Sigmoid colon (tissue), 4 donors: ENCODE measurements around the gene CCDC178.

Source experiments
- CTCF ChIP-seq, 4 experiments: fragments of 450-650 bp in 3 of 4; fragments of 200-600 bp in 1 of 4; IDR thresholded peaks; one replicate each; pipeline ENCODE4 v1.5.1; 2016 to 2019; ENCODE audit warnings: antibody characterized with exemption in 4 of 4, mild to moderate bottlenecking in 3 of 4, moderate library complexity in 2 of 4
- POLR2A ChIP-seq, 2 donors: fragments of 450-650 bp; IDR thresholded peaks; one replicate each; pipeline ENCODE4 v1.6.1; 2016; ENCODE audit warnings: antibody characterized with exemption in 2 of 2, mild to moderate bottlenecking in 2 of 2, moderate library complexity in 2 of 2
- POLR2AphosphoS5 ChIP-seq, 4 donors: sonication (generic); formaldehyde crosslinking; IDR thresholded peaks; one replicate each; pipeline ENCODE4 v1.6.1; 2017; ENCODE audit warnings: antibody characterized with exemption in 4 of 4

DNA sequence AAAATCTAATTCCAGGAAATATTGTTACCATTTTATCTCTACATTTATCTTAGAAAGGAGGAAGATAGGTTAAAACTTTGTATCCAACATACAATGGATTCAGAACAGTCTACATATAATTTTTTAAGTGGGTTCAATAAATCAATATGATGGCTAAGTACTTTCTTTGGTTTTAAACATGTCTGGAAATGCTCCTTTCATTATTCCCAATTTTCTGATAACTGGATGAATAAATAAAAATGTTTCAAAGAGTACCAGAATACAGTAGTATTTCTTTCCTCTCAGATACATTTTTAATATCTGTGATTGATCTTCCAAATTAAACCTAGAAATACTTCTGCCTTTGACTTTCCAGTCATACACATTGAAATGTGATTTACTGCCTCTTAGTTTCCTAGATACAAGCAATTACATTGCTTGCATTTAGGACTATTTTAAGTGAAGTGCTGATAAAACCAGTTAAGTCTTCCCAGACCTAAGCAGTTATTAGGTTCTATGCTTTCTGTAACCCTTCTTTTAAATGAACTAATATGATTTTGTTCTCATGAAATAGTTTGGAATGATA is 283.5 kb downstream of the CCDC178 start:
- TF ChIP-seq CTCF (IDR thresholded peaks at IDR 0.05), result no peak
- TF ChIP-seq POLR2A (IDR thresholded peaks at IDR 0.05), result no peak
- no peak for TF ChIP-seq POLR2AphosphoS5 (IDR thresholded peaks at IDR 0.05)
